ENCODE data around the gene ZRANB1.
A peak's percentile ranks its signal among the peaks of the same experiment; 100 is the strongest.

ZRANB1 gene

GRCh38 chr10:124999433-125000365 lies 57.8 kb downstream of the ZRANB1 start:
- TF ChIP-seq POLR2A (IDR thresholded peaks at IDR 0.05; ENCODE audit: low read depth, low read length): no peak
- no peak for TF ChIP-seq TAF1 (IDR thresholded peaks at IDR 0.05; ENCODE audit: low read depth, low read length)
- no peak for TF ChIP-seq PAX5 (IDR thresholded peaks at IDR 0.05; ENCODE audit: insufficient read depth, low read length, severe bottlenecking)
- TF ChIP-seq SPI1 (IDR thresholded peaks at IDR 0.05; ENCODE audit: low read depth, low read length): no peak
- no peak for TF ChIP-seq POLR2AphosphoS5 (IDR thresholded peaks at IDR 0.05; ENCODE audit: low read depth, low read length)
- TF ChIP-seq POU2F2 (IDR thresholded peaks at IDR 0.05; ENCODE audit: low read depth, low read length): no peak
- DNase-seq (ENCODE audit: insufficient read length, low spot score) (peak; percentile 7), FAIRE-seq (no peak)

- TF ChIP-seq POU2F2 (IDR thresholded peaks at IDR 0.05; ENCODE audit: low read depth, low read length) (no peak), SPI1 (IDR thresholded peaks at IDR 0.05; ENCODE audit: low read depth, low read length) (no peak), TAF1 (IDR thresholded peaks at IDR 0.05; ENCODE audit: low read depth, low read length) (no peak), POLR2AphosphoS5 (IDR thresholded peaks at IDR 0.05; ENCODE audit: low read depth, low read length) (no peak), POLR2A (IDR thresholded peaks at IDR 0.05; ENCODE audit: low read depth, low read length) (no peak), PAX5 (IDR thresholded peaks at IDR 0.05; ENCODE audit: insufficient read depth, low read length, severe bottlenecking) (no peak)
- DNase-seq (ENCODE audit: insufficient read length, low spot score) (peak; percentile 27), FAIRE-seq (no peak)
Observed at GRCh38 chr10:125000366-125001312, 58.7 kb downstream of the ZRANB1 start.

GRCh38 chr10:125001313-125002046 lies 59.6 kb downstream of the ZRANB1 start:
- FAIRE-seq: no peak
- no peak for TF ChIP-seq POU2F2 (IDR thresholded peaks at IDR 0.05; ENCODE audit: low read depth, low read length)
- TF ChIP-seq TAF1 (IDR thresholded peaks at IDR 0.05; ENCODE audit: low read depth, low read length): no peak
- no peak for TF ChIP-seq POLR2AphosphoS5 (IDR thresholded peaks at IDR 0.05; ENCODE audit: low read depth, low read length)
- no peak for TF ChIP-seq PAX5 (IDR thresholded peaks at IDR 0.05; ENCODE audit: insufficient read depth, low read length, severe bottlenecking)
- no peak for TF ChIP-seq SPI1 (IDR thresholded peaks at IDR 0.05; ENCODE audit: low read depth, low read length)
- no peak for TF ChIP-seq POLR2A (IDR thresholded peaks at IDR 0.05; ENCODE audit: low read depth, low read length)
- DNase-seq (ENCODE audit: insufficient read length, low spot score): peak; percentile 16

GRCh38 chr10:125002047-125002422 lies 60.1 kb downstream of the ZRANB1 start:
- DNase-seq (ENCODE audit: insufficient read length, low spot score): peak; percentile 6
- no peak for TF ChIP-seq SPI1 (IDR thresholded peaks at IDR 0.05; ENCODE audit: low read depth, low read length)
- TF ChIP-seq POLR2AphosphoS5 (IDR thresholded peaks at IDR 0.05; ENCODE audit: low read depth, low read length): no peak
- TF ChIP-seq PAX5 (IDR thresholded peaks at IDR 0.05; ENCODE audit: insufficient read depth, low read length, severe bottlenecking): no peak
- TF ChIP-seq POLR2A (IDR thresholded peaks at IDR 0.05; ENCODE audit: low read depth, low read length): no peak
- TF ChIP-seq TAF1 (IDR thresholded peaks at IDR 0.05; ENCODE audit: low read depth, low read length): no peak
- TF ChIP-seq POU2F2 (IDR thresholded peaks at IDR 0.05; ENCODE audit: low read depth, low read length): no peak
- no peak for FAIRE-seq

GRCh38 chr10:125002423-125003145 lies 60.7 kb downstream of the ZRANB1 start:
- DNase-seq (ENCODE audit: insufficient read length, low spot score) (peak; percentile 11), FAIRE-seq (no peak)
- TF ChIP-seq POLR2AphosphoS5 (IDR thresholded peaks at IDR 0.05; ENCODE audit: low read depth, low read length): no peak
- TF ChIP-seq SPI1 (IDR thresholded peaks at IDR 0.05; ENCODE audit: low read depth, low read length): no peak
- no peak for TF ChIP-seq PAX5 (IDR thresholded peaks at IDR 0.05; ENCODE audit: insufficient read depth, low read length, severe bottlenecking)
- no peak for TF ChIP-seq TAF1 (IDR thresholded peaks at IDR 0.05; ENCODE audit: low read depth, low read length)
- TF ChIP-seq POLR2A (IDR thresholded peaks at IDR 0.05; ENCODE audit: low read depth, low read length): no peak
- no peak for TF ChIP-seq POU2F2 (IDR thresholded peaks at IDR 0.05; ENCODE audit: low read depth, low read length)

GRCh38 chr10:125003146-125003900 lies 61.4 kb downstream of the ZRANB1 start:
- FAIRE-seq: no peak
- DNase-seq (ENCODE audit: insufficient read length, low spot score): peak; percentile 17
- no peak for TF ChIP-seq POLR2A (IDR thresholded peaks at IDR 0.05; ENCODE audit: low read depth, low read length)
- TF ChIP-seq POLR2AphosphoS5 (IDR thresholded peaks at IDR 0.05; ENCODE audit: low read depth, low read length): no peak
- no peak for TF ChIP-seq POU2F2 (IDR thresholded peaks at IDR 0.05; ENCODE audit: low read depth, low read length)
- TF ChIP-seq PAX5 (IDR thresholded peaks at IDR 0.05; ENCODE audit: insufficient read depth, low read length, severe bottlenecking): no peak
- TF ChIP-seq TAF1 (IDR thresholded peaks at IDR 0.05; ENCODE audit: low read depth, low read length): no peak
- no peak for TF ChIP-seq SPI1 (IDR thresholded peaks at IDR 0.05; ENCODE audit: low read depth, low read length)

- no peak for FAIRE-seq
- TF ChIP-seq SPI1 (IDR thresholded peaks at IDR 0.05; ENCODE audit: low read depth, low read length): no peak
- DNase-seq (ENCODE audit: insufficient read length, low spot score): peak; percentile 37
Observed at GRCh38 chr10:125003901-125004467, 62.1 kb downstream of the ZRANB1 start.
